ENCODE results near the gene NPC1L1. TPM values are rescaled to one million over a fixed set of nuclear protein-coding genes. Genes with fewer than 3 reads are reported as not detected.

Gene NPC1L1
- total and polyA plus RNA-seq, 2 donors from 2014 or later = 0.88 to 2.4 TPM

GRCh38 chr7:44489955-44490350 is 51.2 kb downstream of the NPC1L1 start:
- peaks cover 3 to 29% (median 15%) of the 10 kb centered on the region in 3 donors for H3K4me1 ChIP-seq (ENCODE audit: control insufficient read depth in 2 of 3, insufficient read depth in 2 of 3, low read depth in 1 of 3, low read length in 3 of 3)

GRCh38 chr7:44488955-44489354 is 52.2 kb downstream of the NPC1L1 start:
- H3K27me3 ChIP-seq (ENCODE audit: control insufficient read depth, insufficient read depth, low read length) = no peaks in the 10 kb centered on the region
- no peak overlapping the region for H3K27ac ChIP-seq (ENCODE audit: low read depth in 2 of 2, low read length in 2 of 2)
- FAIRE-seq (no peak), DNase-seq (no peak)
- H3K4me1 ChIP-seq (ENCODE audit: control insufficient read depth in 2 of 3, insufficient read depth in 2 of 3, low read depth in 1 of 3, low read length in 3 of 3) = peaks cover 3 to 31% (median 15%) of the 10 kb centered on the region in 3 donors
- peak overlapping the region in 2 of 3 donors; percentile 57 to 88 for H3K9ac ChIP-seq (ENCODE audit: low read length in 3 of 3)
- H3K4me3 ChIP-seq (ENCODE audit: low read length in 3 of 3) = peak overlapping the region; percentile 74 to 95 (median 84)
- intact Hi-C loops (cut with DNase I) = no loop called here
- TF ChIP-seq CTCF (IDR thresholded peaks at IDR 0.05; ENCODE audit: borderline replicate concordance, extremely low read depth, insufficient read depth) = no peak
- H3K36me3 ChIP-seq (ENCODE audit: control insufficient read depth in 2 of 3, insufficient read depth in 3 of 3, low read length in 3 of 3) = peaks cover 6 to 11% (median 7%) of the 10 kb centered on the region in 3 donors
- H3K9me3 ChIP-seq (ENCODE audit: control insufficient read depth in 2 of 3, insufficient read depth in 1 of 3, low read length in 3 of 3) = no peaks in the 10 kb centered on the region

More at GRCh38 chr7:44489955-44490350, 51.2 kb downstream of the NPC1L1 start:
- Histone ChIP-seq H3K27me3 (ENCODE audit: control insufficient read depth, insufficient read depth, low read length) (no peaks in the 10 kb centered on the region), H3K9me3 (ENCODE audit: control insufficient read depth in 2 of 3, insufficient read depth in 1 of 3, low read length in 3 of 3) (no peaks in the 10 kb centered on the region), H3K36me3 (ENCODE audit: control insufficient read depth in 2 of 3, insufficient read depth in 3 of 3, low read length in 3 of 3) (peaks cover 0 to 1% (median 0%) of the 10 kb centered on the region in 3 donors), H3K4me3 (ENCODE audit: low read length in 3 of 3) (peak overlapping the region; percentile 74 to 95 (median 84)), H3K9ac (ENCODE audit: low read length in 3 of 3) (peak overlapping the region; percentile 77 to 92 (median 88)), H3K27ac (ENCODE audit: low read depth in 2 of 2, low read length in 2 of 2) (peak overlapping the region; percentile 95 to 96)
- intact Hi-C loops (cut with DNase I) = no loop called here
- DNase-seq (no peak), FAIRE-seq (no peak)
- TF ChIP-seq CTCF (IDR thresholded peaks at IDR 0.05; ENCODE audit: borderline replicate concordance, extremely low read depth, insufficient read depth) = no peak

- Histone ChIP-seq H3K36me3 (ENCODE audit: control insufficient read depth in 2 of 3, insufficient read depth in 3 of 3, low read length in 3 of 3) (peaks cover 15 to 33% (median 16%) of the 10 kb centered on the region in 3 donors), H3K27me3 (ENCODE audit: control insufficient read depth, insufficient read depth, low read length) (no peaks in the 10 kb centered on the region), H3K4me1 (ENCODE audit: control insufficient read depth in 2 of 3, insufficient read depth in 2 of 3, low read depth in 1 of 3, low read length in 3 of 3) (peaks cover 3 to 31% (median 15%) of the 10 kb centered on the region in 3 donors), H3K4me3 (ENCODE audit: low read length in 3 of 3) (no peak overlapping the region), H3K9me3 (ENCODE audit: control insufficient read depth in 2 of 3, insufficient read depth in 1 of 3, low read length in 3 of 3) (peaks cover 0 to 3% (median 0%) of the 10 kb centered on the region in 3 donors), H3K27ac (ENCODE audit: low read depth in 2 of 2, low read length in 2 of 2) (no peak overlapping the region), H3K9ac (ENCODE audit: low read length in 3 of 3) (no peak overlapping the region)
- FAIRE-seq = no peak
- TF ChIP-seq CTCF (IDR thresholded peaks at IDR 0.05; ENCODE audit: borderline replicate concordance, extremely low read depth, insufficient read depth) = no peak
- intact Hi-C loops (cut with DNase I) = no loop called here
- DNase-seq = no peak
Observed at GRCh38 chr7:44486693-44487092, 54.4 kb downstream of the NPC1L1 start.

- peak in 1 of 5 donors; percentile 10 for DNase-seq
- intact Hi-C loops (cut with DNase I) = no loop called here
- H3K27ac ChIP-seq (ENCODE audit: low read depth in 2 of 2, low read length in 2 of 2) = no peak overlapping the region
- FAIRE-seq = no peak
- H3K27me3 ChIP-seq (ENCODE audit: control insufficient read depth, insufficient read depth, low read length) = no peaks in the 10 kb centered on the region
- H3K9ac ChIP-seq (ENCODE audit: low read length in 3 of 3) = no peak overlapping the region
- peaks cover 16 to 39% (median 20%) of the 10 kb centered on the region in 3 donors for H3K36me3 ChIP-seq (ENCODE audit: control insufficient read depth in 2 of 3, insufficient read depth in 3 of 3, low read length in 3 of 3)
- H3K4me1 ChIP-seq (ENCODE audit: control insufficient read depth in 2 of 3, insufficient read depth in 2 of 3, low read depth in 1 of 3, low read length in 3 of 3) = peaks cover 3 to 31% (median 15%) of the 10 kb centered on the region in 3 donors
- H3K9me3 ChIP-seq (ENCODE audit: control insufficient read depth in 2 of 3, insufficient read depth in 1 of 3, low read length in 3 of 3) = peaks cover 0 to 3% (median 0%) of the 10 kb centered on the region in 3 donors
- no peak for TF ChIP-seq CTCF (IDR thresholded peaks at IDR 0.05; ENCODE audit: borderline replicate concordance, extremely low read depth, insufficient read depth)
- peak overlapping the region in 1 of 3 donors; percentile 14 for H3K4me3 ChIP-seq (ENCODE audit: low read length in 3 of 3)
Observed at GRCh38 chr7:44486001-44486400, 55.1 kb downstream of the NPC1L1 start.
